Progenitor cell of endocrine pancreas (in vitro differentiated cells): ENCODE data around the gene AP3B2. TPM values are rescaled to one million over a fixed set of nuclear protein-coding genes. Genes with fewer than 3 reads are reported as not detected.

Source experiments
- DNase-seq: peaks from one replicate; pipeline ENCODE4 v3.0.0; 2021; ENCODE audit warnings: low spot score; ENCODE audit not compliant: unreplicated experiment
- H3K27ac Mint-ChIP-seq: 2 replicates; pipeline ENCODE4 v1.8.0; 2021; ENCODE audit warnings: mild to moderate bottlenecking, moderate library complexity, mixed read lengths
- H3K27me3 Mint-ChIP-seq: 2 replicates; pipeline ENCODE4 v1.8.0; 2021; ENCODE audit warnings: mixed read lengths
- H3K36me3 Mint-ChIP-seq: 2 replicates; pipeline ENCODE4 v1.8.0; 2022; ENCODE audit warnings: mixed read lengths; ENCODE audit not compliant: insufficient read depth
- H3K4me1 Mint-ChIP-seq: 2 replicates; pipeline ENCODE4 v1.8.0; 2021; ENCODE audit warnings: low read depth, mixed read lengths
- H3K4me3 Mint-ChIP-seq: 2 replicates; pipeline ENCODE4 v1.8.0; 2021; ENCODE audit warnings: low read depth, mild to moderate bottlenecking, moderate library complexity, mixed read lengths
- H3K9me3 Mint-ChIP-seq: 2 replicates; pipeline ENCODE4 v1.8.0; 2021; ENCODE audit warnings: low read depth, mixed read lengths
- long read RNA-seq: library from polyadenylated mRNA; unstranded; transcript quantifications from one replicate; pipeline ENCODE4 v2.0.0, GENCODE V29; 2020
- total RNA-seq: library from RNA; stranded (reverse); gene quantifications from 2 replicates; pipeline ENCODE4 v1.2.1, GENCODE V29; 2021
- TF ChIP-seq, protein P1 (sequence below): fragments of 200-600 bp; sonication (generic); IDR thresholded peaks from one replicate; pipeline ENCODE4 v1.5.0; 2021; ENCODE audit warnings: antibody characterized with exemption, mild to moderate bottlenecking; ENCODE audit not compliant: unreplicated experiment

Gene AP3B2
- 13.2 and 14.4 TPM in 2 replicates for total RNA-seq
- long read RNA-seq, partial matches to known transcripts = 2 of 13 reads
- long read RNA-seq, other reads (novel, unspliced or antisense) = 8 of 13 reads

DNA sequence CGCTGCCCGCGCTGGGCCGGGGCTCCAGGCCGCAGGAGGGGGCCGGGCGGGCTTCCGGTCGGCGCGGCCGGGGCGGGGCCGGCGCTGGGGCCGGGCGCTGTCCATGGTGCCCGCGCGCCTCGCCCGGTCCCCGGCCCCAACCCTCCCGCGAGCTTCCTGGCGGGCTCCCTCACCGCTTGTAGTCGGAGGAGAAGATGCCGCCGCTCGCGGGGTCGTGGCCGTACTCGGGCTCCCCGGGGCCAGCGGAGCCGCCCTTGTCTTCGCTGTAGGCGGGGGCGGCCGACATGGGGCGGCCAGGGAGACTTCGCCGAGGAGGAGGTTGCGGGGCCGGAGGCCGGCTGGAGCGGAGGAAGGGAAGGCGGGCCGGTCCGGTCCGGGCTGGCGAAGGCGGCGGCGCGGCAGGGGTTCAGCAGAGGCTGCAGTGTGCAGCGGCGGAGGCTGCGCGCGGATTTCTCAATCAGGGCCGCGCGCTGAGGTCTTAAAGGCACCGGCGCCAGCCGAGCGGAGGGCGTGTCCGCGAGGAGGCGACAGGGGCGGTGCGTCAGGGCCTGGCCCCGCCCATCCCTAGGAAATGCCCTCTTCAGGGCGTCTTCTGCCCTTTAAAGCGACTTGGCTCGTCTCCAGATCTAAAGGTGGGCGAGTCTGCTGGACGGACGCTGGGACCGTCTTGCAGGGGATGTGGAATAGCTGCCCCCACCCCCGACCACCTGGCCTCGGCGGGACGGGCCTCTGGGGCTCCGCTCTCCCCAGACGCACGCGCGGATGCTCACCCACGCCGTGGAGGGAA is at the start of gene AP3B2:
Gene AP3B2 (minus strand): TSS at position 455 of the 787 bp plus-strand sequence. CDS start 169 bp downstream, at position 286.
- no peaks in the 10 kb centered on the region for H3K9me3 Mint-ChIP-seq
- TF ChIP-seq, protein P1, sequence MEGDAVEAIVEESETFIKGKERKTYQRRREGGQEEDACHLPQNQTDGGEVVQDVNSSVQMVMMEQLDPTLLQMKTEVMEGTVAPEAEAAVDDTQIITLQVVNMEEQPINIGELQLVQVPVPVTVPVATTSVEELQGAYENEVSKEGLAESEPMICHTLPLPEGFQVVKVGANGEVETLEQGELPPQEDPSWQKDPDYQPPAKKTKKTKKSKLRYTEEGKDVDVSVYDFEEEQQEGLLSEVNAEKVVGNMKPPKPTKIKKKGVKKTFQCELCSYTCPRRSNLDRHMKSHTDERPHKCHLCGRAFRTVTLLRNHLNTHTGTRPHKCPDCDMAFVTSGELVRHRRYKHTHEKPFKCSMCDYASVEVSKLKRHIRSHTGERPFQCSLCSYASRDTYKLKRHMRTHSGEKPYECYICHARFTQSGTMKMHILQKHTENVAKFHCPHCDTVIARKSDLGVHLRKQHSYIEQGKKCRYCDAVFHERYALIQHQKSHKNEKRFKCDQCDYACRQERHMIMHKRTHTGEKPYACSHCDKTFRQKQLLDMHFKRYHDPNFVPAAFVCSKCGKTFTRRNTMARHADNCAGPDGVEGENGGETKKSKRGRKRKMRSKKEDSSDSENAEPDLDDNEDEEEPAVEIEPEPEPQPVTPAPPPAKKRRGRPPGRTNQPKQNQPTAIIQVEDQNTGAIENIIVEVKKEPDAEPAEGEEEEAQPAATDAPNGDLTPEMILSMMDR = no peak
- peaks cover 2% of the 10 kb centered on the region for H3K4me1 Mint-ChIP-seq
- peaks cover 18% of the 10 kb centered on the region for H3K27me3 Mint-ChIP-seq
- no peaks in the 10 kb centered on the region for H3K36me3 Mint-ChIP-seq
- peak; percentile 64 for DNase-seq
- peak within 1 kb of the TSS; percentile 71 for H3K4me3 Mint-ChIP-seq
- peak within 1 kb of the TSS; percentile 71 for H3K27ac Mint-ChIP-seq

DNA sequence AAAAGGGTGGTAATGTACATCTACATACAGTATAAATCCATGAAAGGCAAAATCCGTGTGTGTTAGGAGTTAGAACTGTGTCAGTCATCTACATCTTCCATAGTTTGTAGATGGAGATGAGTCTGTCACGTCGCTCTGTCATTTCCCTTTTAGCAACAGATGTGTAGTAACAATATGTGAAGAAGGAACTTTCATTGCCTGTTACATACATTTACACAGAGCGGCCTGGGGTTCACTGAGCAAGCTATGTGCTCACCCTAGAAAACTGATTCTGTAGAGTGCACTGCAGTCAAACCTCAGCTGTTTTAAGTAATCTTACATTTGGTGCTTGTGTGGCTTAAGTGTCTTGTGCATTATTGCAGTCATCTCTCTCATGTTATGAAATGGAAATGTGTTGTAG is 41.6 kb upstream of the AP3B2 start:
- Mint-ChIP-seq H3K4me3 (peak overlapping the region; percentile 97), H3K27me3 (no peaks in the 10 kb centered on the region), H3K36me3 (peaks cover 14% of the 10 kb centered on the region), H3K4me1 (peaks cover 16% of the 10 kb centered on the region), H3K9me3 (no peaks in the 10 kb centered on the region), H3K27ac (peak overlapping the region; percentile 97)
- no peak for DNase-seq
- TF ChIP-seq, protein P1 = no peak

- Mint-ChIP-seq H3K4me1 (peaks cover 16% of the 10 kb centered on the region), H3K36me3 (peaks cover 11% of the 10 kb centered on the region), H3K27ac (peak overlapping the region; percentile 97), H3K27me3 (no peaks in the 10 kb centered on the region), H3K9me3 (no peaks in the 10 kb centered on the region), H3K4me3 (peak overlapping the region; percentile 97)
- TF ChIP-seq, protein P1 = no peak
- DNase-seq = no peak
Measured at GRCh38 chr15:82750831-82751180, 41.1 kb upstream of the AP3B2 start.

DNA sequence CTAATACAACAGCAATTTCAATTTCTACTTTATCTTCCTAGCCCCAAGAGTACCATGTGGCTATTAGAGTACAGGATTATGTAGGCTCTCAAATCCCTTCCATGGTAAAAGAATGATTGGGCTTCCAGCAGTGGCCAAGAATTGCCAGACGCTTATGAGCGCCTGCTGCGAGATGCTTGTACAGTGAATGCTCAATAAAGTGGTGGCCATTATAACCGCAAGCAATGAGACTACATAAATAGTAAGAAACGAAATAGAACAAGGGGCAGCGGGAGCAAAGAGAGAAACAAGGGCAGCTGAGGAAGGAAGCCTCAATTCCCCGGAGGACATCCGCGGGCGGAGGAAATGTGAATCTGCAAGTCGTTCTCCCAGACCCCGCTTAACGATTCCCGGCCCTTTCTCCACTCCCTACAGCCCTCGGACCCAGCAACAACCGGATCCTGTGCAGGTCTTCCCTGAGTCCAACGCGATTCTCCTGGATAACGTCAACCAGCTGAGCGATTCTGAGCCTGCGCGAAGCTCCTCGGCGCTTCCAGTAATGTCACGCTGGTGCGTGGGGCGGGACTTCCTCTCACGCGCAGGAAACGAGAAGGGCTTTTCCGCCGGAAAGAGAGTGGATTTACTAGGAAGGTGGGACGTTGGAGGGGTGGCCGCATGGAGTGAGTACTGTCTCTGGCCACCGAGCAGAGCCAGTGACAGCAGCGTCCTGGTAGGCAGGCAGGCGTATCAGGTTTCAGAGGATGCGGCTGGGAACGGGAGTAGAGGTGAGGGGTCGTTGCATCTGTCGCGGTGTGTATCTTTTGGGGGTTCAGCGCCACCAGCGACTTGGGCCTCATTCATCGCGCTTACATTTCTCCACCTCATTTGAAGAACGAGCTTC is 40.5 kb upstream of the AP3B2 start:
- peak; percentile 72 for DNase-seq
- H3K4me1 Mint-ChIP-seq = peaks cover 16% of the 10 kb centered on the region
- H3K9me3 Mint-ChIP-seq = no peaks in the 10 kb centered on the region
- H3K36me3 Mint-ChIP-seq = peaks cover 11% of the 10 kb centered on the region
- peak overlapping the region; percentile 97 for H3K27ac Mint-ChIP-seq
- no peaks in the 10 kb centered on the region for H3K27me3 Mint-ChIP-seq
- peak overlapping the region; percentile 97 for H3K4me3 Mint-ChIP-seq
- TF ChIP-seq, protein P1 = no peak

GRCh38 chr15:82748315-82748714 is 38.6 kb upstream of the AP3B2 start:
- DNase-seq = no peak
- TF ChIP-seq, protein P1 = no peak
- Mint-ChIP-seq H3K9me3 (no peaks in the 10 kb centered on the region), H3K27me3 (no peaks in the 10 kb centered on the region), H3K4me3 (peak overlapping the region; percentile 97), H3K36me3 (peaks cover 5% of the 10 kb centered on the region), H3K27ac (no peak overlapping the region), H3K4me1 (peaks cover 16% of the 10 kb centered on the region)
